A673 (cell line): ENCODE results near the gene IGSF21.

Experiments
- CTCF ChIP-seq: fragments of 300-800, 200-600 bp; sonication (generic); conservative IDR thresholded peaks from 2 replicates; pipeline ENCODE4 v1.5.1; 2017; ENCODE audit warnings: low read depth, mild to moderate bottlenecking, antibody characterized with exemption, low read length, moderate library complexity, mixed read lengths
- EZH2 ChIP-seq: fragments of 200-600 bp; sonication (generic); IDR thresholded peaks from 2 replicates; pipeline ENCODE4 v1.6.1; 2017; ENCODE audit warnings: borderline replicate concordance, low read depth, mild to moderate bottlenecking, mixed read lengths, antibody characterized with exemption, low read length; ENCODE audit not compliant: poor library complexity, severe bottlenecking

GRCh38 chr1:18344755-18345154, 237.2 kb downstream of the IGSF21 start:
- TF ChIP-seq CTCF (no peak), EZH2 (no peak)
